SH-SY5Y (cell line): ENCODE data around the gene RSPH4A.

Experiments used
- GATA2 ChIP-seq: IDR thresholded peaks from 2 replicates; pipeline ENCODE4 v1.6.1; 2011; ENCODE audit warnings: mild to moderate bottlenecking, low read depth, low read length
- GATA3 ChIP-seq: IDR thresholded peaks from 2 replicates; pipeline ENCODE4 v1.6.1; 2011; ENCODE audit warnings: low read depth, mild to moderate bottlenecking, low read length, moderate library complexity

DNA sequence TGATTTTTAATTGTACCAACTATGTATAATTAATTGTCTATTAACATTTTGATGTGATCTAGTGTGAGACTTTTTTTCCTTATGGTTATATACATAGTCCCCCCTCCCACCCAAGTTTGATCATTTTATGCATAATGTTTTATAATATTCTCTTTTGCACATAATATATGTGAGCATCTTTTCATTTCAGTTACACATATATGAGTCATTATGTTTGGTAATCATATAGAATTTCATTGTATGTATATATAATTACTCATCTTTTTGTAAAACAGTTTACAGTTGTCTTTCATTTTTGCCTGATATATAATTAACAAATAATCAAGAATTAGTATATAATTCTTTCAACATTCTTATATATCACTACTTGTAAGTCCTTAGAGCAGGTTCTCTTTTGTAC is 30.0 kb upstream of the RSPH4A start:
- TF ChIP-seq GATA2 (no peak), GATA3 (no peak)
